Measurements from ENCODE around the gene ARRB1. TPM values are rescaled to one million over a fixed set of nuclear protein-coding genes. Genes with fewer than 3 reads are reported as not detected.

The ARRB1 gene
- total and polyA plus RNA-seq, 9 of the 15 experiments (the other 6 are each of a cell fraction or from before 2014, with no cell fraction given): 6.6 to 45.4 (median 28.5) TPM

DNA sequence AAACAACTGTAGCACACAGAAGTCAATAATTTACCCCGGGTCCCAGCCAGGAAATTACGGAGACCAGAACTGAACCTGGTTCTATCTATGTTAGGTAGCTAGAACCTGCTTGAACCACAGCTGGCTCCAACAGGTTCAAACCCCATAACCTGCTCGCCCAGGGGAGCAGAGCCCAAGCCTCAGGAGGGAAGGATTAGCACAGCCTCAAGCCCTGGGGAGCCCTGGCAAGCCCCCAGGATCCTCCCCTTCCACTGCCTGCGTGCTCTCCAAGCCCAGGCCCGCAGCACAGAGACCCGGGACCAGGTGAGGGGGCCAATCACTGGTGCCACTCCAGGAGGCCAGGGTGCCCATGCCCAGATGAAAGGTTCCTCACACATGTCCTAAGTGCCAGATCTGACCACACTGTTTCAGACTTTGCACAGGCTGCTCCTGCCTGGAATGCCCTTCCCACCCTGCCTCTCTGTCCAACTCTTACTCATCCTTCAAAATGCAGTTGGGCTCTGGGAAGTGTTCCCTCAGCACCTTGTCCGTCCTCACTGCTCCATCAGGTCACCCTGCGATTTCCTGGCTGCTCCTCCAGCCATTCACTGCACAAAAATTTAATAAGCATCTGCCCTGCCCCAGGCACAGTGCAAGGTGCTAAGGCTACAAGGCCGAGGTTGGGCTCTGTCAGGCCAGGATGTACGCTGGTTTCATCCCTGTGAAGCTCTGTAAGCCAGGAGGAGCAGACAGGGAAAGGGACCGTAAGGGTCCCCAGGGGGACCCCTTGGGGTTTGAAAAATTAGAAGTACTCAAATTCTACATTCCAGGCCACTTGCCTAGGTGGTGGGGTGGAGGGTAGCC is 32.2 kb downstream of the ARRB1 start (continued):
- TF ChIP-seq, protein P1, sequence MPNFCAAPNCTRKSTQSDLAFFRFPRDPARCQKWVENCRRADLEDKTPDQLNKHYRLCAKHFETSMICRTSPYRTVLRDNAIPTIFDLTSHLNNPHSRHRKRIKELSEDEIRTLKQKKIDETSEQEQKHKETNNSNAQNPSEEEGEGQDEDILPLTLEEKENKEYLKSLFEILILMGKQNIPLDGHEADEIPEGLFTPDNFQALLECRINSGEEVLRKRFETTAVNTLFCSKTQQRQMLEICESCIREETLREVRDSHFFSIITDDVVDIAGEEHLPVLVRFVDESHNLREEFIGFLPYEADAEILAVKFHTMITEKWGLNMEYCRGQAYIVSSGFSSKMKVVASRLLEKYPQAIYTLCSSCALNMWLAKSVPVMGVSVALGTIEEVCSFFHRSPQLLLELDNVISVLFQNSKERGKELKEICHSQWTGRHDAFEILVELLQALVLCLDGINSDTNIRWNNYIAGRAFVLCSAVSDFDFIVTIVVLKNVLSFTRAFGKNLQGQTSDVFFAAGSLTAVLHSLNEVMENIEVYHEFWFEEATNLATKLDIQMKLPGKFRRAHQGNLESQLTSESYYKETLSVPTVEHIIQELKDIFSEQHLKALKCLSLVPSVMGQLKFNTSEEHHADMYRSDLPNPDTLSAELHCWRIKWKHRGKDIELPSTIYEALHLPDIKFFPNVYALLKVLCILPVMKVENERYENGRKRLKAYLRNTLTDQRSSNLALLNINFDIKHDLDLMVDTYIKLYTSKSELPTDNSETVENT (CRISPR knock-in tag; IDR thresholded peaks at IDR 0.05): no peak
- TF ChIP-seq, protein P2, sequence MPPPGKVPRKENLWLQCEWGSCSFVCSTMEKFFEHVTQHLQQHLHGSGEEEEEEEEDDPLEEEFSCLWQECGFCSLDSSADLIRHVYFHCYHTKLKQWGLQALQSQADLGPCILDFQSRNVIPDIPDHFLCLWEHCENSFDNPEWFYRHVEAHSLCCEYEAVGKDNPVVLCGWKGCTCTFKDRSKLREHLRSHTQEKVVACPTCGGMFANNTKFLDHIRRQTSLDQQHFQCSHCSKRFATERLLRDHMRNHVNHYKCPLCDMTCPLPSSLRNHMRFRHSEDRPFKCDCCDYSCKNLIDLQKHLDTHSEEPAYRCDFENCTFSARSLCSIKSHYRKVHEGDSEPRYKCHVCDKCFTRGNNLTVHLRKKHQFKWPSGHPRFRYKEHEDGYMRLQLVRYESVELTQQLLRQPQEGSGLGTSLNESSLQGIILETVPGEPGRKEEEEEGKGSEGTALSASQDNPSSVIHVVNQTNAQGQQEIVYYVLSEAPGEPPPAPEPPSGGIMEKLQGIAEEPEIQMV (tag; conservative IDR thresholded peaks at IDR 0.05; ENCODE audit: low read depth): no peak
- TF ChIP-seq MBD2 (IDR thresholded peaks at IDR 0.05; ENCODE audit: borderline replicate concordance, low read depth) (no peak), EWSR1 (IDR thresholded peaks at IDR 0.05; ENCODE audit: borderline replicate concordance, low read depth, partially characterized antibody) (no peak), ZNF239 (CRISPR knock-in tag; IDR thresholded peaks at IDR 0.05) (no peak)
